Muscle layer of colon (tissue), 2 donors: Measurements from ENCODE around the gene AHCTF1.
"Not testable (repeated sequence)": the region's sequence is repeated elsewhere in the genome, so short reads cannot be mapped to it uniquely, and the experiment has no call there.

Source experiments
- H3K27ac ChIP-seq: one replicate; pipeline ENCODE4 v1.7.0; 2013; ENCODE audit warnings: low read depth, mild to moderate bottlenecking, low read length, moderate library complexity
- H3K27me3 ChIP-seq, 2 donors: one replicate each; pipeline ENCODE4 v1.7.0; 2013; ENCODE audit warnings: low read length in 2 of 2, mild to moderate bottlenecking in 2 of 2; ENCODE audit not compliant: insufficient read depth in 2 of 2, control insufficient read depth in 1 of 2
- H3K36me3 ChIP-seq: one replicate; pipeline ENCODE4 v1.7.0; 2013; ENCODE audit warnings: mild to moderate bottlenecking, low read length; ENCODE audit not compliant: insufficient read depth
- H3K4me1 ChIP-seq: one replicate; pipeline ENCODE4 v1.7.0; 2013; ENCODE audit warnings: mild to moderate bottlenecking, low read length; ENCODE audit not compliant: insufficient read depth
- H3K4me3 ChIP-seq, 2 donors: one replicate each; pipeline ENCODE4 v1.7.0; 2013; ENCODE audit warnings: low read length in 2 of 2, low read depth in 1 of 2, mild to moderate bottlenecking in 1 of 2, moderate library complexity in 1 of 2
- H3K9ac ChIP-seq: one replicate; pipeline ENCODE4 v1.7.0; 2013; ENCODE audit warnings: low read length
- H3K9me3 ChIP-seq: one replicate; pipeline ENCODE4 v1.7.0; 2013; ENCODE audit warnings: mild to moderate bottlenecking, low read length
- donor health status: abdominal sarcoma.
- donor health status: Adenocarcinoma of cecum.

The AHCTF1 gene

GRCh38 chr1:246916026-246916923, 15.5 kb downstream of the AHCTF1 start:
- H3K27me3 ChIP-seq, H3K27ac ChIP-seq, H3K9me3 ChIP-seq, H3K9ac ChIP-seq, H3K4me3 ChIP-seq, H3K4me1 ChIP-seq: not testable (repeated sequence)
- H3K36me3 ChIP-seq = peaks cover 12% of the 10 kb centered on the region

DNA sequence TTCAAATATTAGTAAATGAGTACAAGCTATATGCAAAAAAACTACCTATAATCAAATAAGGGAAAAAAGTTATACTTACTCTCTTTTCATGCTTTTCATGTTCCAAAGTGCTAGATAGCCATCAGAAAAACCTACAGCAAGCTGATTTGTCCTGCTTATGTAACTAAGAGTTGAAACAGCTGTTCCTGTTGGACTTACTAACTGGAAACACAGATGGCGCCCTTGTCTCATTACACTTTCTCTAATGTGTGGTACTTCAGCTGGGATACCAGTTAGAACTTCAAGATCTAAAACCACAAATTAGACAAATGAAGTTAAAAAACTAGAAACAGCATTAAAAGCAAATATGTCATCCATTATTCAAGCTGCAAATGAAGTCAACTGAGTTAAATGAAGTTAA, 24.3 kb downstream of the AHCTF1 start:
- H3K27ac ChIP-seq = no peak overlapping the region
- H3K4me1 ChIP-seq = no peaks in the 10 kb centered on the region
- no peaks in the 10 kb centered on the region for H3K9me3 ChIP-seq
- H3K9ac ChIP-seq = no peak overlapping the region
- peaks cover 54% of the 10 kb centered on the region for H3K36me3 ChIP-seq
- H3K27me3 ChIP-seq = no peaks in the 10 kb centered on the region
- H3K4me3 ChIP-seq = no peak overlapping the region

- Histone ChIP-seq H3K9me3 (no peaks in the 10 kb centered on the region), H3K27ac (no peak overlapping the region), H3K9ac (no peak overlapping the region), H3K36me3 (peaks cover 59% of the 10 kb centered on the region), H3K4me3 (no peak overlapping the region), H3K4me1 (no peaks in the 10 kb centered on the region), H3K27me3 (no peaks in the 10 kb centered on the region)
These were observed 24.9 kb downstream of the AHCTF1 start for GRCh38 chr1:246906833-246907232.

- H3K36me3 ChIP-seq = peaks cover 68% of the 10 kb centered on the region
- H3K9ac ChIP-seq = no peak overlapping the region
- no peaks in the 10 kb centered on the region for H3K4me1 ChIP-seq
- no peaks in the 10 kb centered on the region for H3K27me3 ChIP-seq
- no peak overlapping the region for H3K27ac ChIP-seq
- H3K4me3 ChIP-seq = no peak overlapping the region
- no peaks in the 10 kb centered on the region for H3K9me3 ChIP-seq
These were observed 29.9 kb downstream of the AHCTF1 start for GRCh38 chr1:246901874-246902273.

GRCh38 chr1:246897302-246897701, 34.4 kb downstream of the AHCTF1 start:
- H3K9ac ChIP-seq = no peak overlapping the region
- H3K9me3 ChIP-seq = no peaks in the 10 kb centered on the region
- no peaks in the 10 kb centered on the region for H3K27me3 ChIP-seq
- no peak overlapping the region for H3K4me3 ChIP-seq
- no peaks in the 10 kb centered on the region for H3K4me1 ChIP-seq
- H3K27ac ChIP-seq = no peak overlapping the region
- H3K36me3 ChIP-seq = peaks cover 58% of the 10 kb centered on the region

- H3K9me3 ChIP-seq = no peaks in the 10 kb centered on the region
- H3K27ac ChIP-seq = no peak overlapping the region
- H3K9ac ChIP-seq = no peak overlapping the region
- H3K4me3 ChIP-seq = no peak overlapping the region
- H3K27me3 ChIP-seq = no peaks in the 10 kb centered on the region
- H3K4me1 ChIP-seq = no peaks in the 10 kb centered on the region
- H3K36me3 ChIP-seq = peaks cover 53% of the 10 kb centered on the region
These were observed 38.4 kb downstream of the AHCTF1 start for GRCh38 chr1:246893191-246893939.

GRCh38 chr1:246891105-246891504, 40.6 kb downstream of the AHCTF1 start:
- no peaks in the 10 kb centered on the region for H3K9me3 ChIP-seq
- H3K36me3 ChIP-seq = peaks cover 47% of the 10 kb centered on the region
- no peaks in the 10 kb centered on the region for H3K4me1 ChIP-seq
- H3K27ac ChIP-seq = no peak overlapping the region
- H3K27me3 ChIP-seq = no peaks in the 10 kb centered on the region
- no peak overlapping the region for H3K4me3 ChIP-seq
- H3K9ac ChIP-seq = no peak overlapping the region

- peaks cover 48% of the 10 kb centered on the region for H3K36me3 ChIP-seq
- H3K27me3 ChIP-seq = no peaks in the 10 kb centered on the region
These were observed 43.2 kb downstream of the AHCTF1 start for GRCh38 chr1:246888522-246888921.

DNA sequence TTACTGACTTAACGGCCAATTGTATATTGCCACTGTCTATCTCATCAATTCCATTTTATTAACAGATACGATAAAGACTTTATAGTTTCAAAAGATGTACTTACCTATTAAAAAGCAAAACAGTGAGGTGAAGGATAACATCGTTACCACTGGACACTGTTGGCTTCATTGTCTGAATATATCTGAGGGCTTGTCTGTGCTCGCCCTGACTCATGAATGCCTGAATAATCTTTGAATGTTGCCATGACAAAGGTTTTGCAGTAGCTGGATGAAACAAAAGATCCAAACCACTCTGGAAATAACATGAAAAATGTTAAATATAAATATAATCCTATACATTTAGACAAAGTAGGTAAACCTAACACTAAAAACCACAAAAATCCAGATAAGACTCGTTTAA, 46.4 kb downstream of the AHCTF1 start:
- peaks cover 39% of the 10 kb centered on the region for H3K36me3 ChIP-seq
- not testable (repeated sequence) for H3K4me1 ChIP-seq, H3K27me3 ChIP-seq, H3K4me3 ChIP-seq, H3K9me3 ChIP-seq, H3K27ac ChIP-seq, H3K9ac ChIP-seq

More at GRCh38 chr1:246888522-246888921, 43.2 kb downstream of the AHCTF1 start:
- H3K4me3 ChIP-seq = no peak overlapping the region
- H3K9me3 ChIP-seq = no peaks in the 10 kb centered on the region
- H3K9ac ChIP-seq = no peak overlapping the region
- no peak overlapping the region for H3K27ac ChIP-seq
- H3K4me1 ChIP-seq = no peaks in the 10 kb centered on the region

DNA sequence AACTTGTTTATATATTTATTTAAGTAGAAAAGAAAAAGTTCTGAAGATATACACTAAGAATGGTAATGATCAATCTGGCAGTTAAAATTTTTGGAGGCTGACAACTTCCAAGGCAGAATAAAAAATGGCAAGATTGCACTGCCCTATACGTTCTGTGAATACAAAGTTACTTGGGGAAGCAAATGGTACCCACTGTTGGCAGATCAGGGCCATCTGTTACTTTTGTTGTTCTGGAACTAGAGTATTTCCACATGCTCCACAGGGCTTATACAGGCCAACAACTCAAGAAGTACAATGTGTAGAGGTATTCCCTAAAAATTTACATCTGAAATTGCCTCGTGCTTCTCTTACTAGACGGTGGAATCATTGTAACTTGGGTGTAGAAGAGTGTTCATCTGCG, 53.2 kb downstream of the AHCTF1 start:
- Histone ChIP-seq H3K9me3 (no peaks in the 10 kb centered on the region), H3K36me3 (peaks cover 17% of the 10 kb centered on the region), H3K4me1 (no peaks in the 10 kb centered on the region)

DNA sequence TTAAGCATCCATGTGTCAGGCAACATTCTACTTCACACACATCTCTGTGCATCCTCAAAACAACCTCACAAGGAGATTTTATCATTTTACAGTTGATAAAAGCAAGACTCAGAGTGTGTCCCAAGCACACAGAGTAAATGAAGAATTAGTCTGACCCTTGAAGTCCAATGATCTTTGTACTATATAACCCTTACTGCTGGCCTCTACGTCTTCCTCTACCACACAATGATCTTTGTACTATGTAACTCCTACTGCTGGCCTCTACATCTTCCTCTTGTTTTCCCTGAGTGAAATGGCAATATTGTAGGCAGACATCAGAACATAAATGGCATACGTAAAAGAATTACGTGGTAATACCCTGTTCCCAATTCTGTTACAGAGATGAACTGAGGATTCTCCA, 55.3 kb downstream of the AHCTF1 start:
- H3K4me1 ChIP-seq = no peaks in the 10 kb centered on the region
- H3K27me3 ChIP-seq = no peaks in the 10 kb centered on the region
- no peaks in the 10 kb centered on the region for H3K9me3 ChIP-seq
- H3K36me3 ChIP-seq = peaks cover 28% of the 10 kb centered on the region
- H3K9ac ChIP-seq = no peak overlapping the region
- H3K27ac ChIP-seq = no peak overlapping the region
- no peak overlapping the region for H3K4me3 ChIP-seq

More for the DNA sequence above, 53.2 kb downstream of the AHCTF1 start:
- no peaks in the 10 kb centered on the region for H3K27me3 ChIP-seq
- H3K9ac ChIP-seq = no peak overlapping the region
- H3K27ac ChIP-seq = no peak overlapping the region
- H3K4me3 ChIP-seq = no peak overlapping the region
